SKM-1 (cell line): ENCODE data around the gene RPGRIP1.
"Not testable (repeated sequence)": the region's sequence is repeated elsewhere in the genome, so short reads cannot be mapped to it uniquely, and the experiment has no call there.

Experiments
- DNase-seq: peaks from one replicate; lab custom pipeline; 2025; ENCODE audit not compliant: unreplicated experiment; lab: John Stamatoyannopoulos, UW

The RPGRIP1 gene

DNA sequence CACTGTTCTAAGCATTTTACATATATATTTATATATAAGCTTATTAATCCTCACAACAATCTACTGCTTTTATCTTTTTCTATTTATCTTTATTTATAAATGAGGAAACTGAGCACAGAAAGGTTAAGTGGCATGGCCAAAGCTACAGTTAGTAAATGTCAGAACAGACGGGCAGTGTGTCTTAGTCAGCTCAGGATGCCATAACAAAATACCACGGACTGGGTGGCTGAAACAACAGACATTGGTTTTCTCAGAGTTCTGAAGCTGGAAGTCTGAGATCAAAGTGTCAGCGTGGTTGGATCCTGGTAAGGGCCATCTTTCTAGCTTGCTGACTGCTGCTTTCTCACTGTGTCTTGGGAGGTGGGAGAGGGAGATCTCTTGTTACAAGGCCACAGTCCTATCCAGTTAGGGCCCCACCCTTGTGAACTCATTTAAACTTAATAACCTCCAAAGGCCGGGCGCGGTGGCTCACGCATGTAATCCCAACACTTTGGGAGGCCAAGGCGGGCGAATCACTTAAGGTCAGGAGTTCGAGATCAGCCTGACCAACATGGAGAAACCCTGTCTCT lies 19.8 kb downstream of the RPGRIP1 start:
- no peak for DNase-seq

GRCh38 chr14:21300892-21301291 lies 21.0 kb downstream of the RPGRIP1 start:
- no peak for DNase-seq

- DNase-seq: no peak
Measured at GRCh38 chr14:21302013-21302835, 22.3 kb downstream of the RPGRIP1 start.

- DNase-seq: not testable (repeated sequence)
Measured at GRCh38 chr14:21302836-21303140, 22.9 kb downstream of the RPGRIP1 start.

DNA sequence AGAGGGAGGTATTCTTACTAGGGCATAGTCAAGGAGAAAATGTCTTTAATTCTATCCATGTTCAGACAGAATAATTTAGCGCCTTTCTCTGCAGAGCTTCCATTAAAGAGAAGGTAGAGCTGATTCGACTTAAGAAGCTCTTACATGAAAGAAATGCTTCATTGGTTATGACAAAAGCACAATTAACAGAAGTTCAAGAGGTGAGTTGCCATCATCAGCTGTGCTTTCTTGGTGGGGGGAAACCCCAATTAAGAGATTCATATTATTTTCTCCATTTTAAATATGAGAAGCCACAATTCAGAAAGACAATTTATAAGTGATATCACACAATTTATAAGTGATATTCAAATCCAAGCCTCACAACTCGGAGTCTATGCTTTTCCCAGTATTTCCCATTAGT lies 27.8 kb downstream of the RPGRIP1 start:
- DNase-seq: no peak

- DNase-seq: no peak
Measured at GRCh38 chr14:21308132-21308478, 28.2 kb downstream of the RPGRIP1 start.

GRCh38 chr14:21308479-21309237 lies 28.8 kb downstream of the RPGRIP1 start:
- DNase-seq: no peak

DNA sequence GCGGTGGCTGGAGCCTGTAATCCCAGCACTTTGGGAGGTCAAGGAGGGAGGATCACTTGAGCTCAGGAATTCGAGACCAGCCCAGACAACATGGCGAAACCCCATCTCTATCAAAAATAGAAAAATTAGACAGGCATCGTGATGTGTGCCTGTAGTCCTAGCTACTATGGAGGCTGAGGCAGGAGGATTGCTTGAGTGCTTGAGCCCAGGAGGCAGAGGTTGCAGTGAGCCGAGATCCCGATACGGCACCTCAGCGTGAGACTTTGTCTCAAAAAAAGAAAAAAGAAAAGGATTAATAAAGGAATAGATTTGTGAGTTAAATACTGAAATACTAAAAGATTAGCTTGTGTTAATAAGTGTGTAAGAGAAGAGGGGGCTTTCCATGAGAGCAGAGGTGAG lies 29.4 kb downstream of the RPGRIP1 start:
- DNase-seq: no peak

DNA sequence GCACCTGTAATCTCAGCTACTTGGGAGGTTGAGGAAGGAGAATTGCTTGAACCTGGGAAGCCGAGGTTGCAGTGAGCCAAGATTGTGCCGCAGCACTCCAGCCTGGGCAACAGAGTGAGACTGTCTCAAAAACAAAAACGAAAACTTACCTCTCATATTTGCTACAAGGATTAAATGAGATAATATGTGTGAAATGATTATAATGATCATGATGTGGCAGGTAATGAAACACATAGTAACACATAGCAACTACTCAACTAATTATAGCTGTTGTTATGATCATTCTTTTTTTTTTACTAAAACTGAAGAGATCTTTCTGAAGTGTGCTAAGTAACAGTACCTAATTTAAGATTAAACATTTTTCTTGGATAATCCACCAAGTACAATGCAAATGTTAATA lies 30.1 kb downstream of the RPGRIP1 start:
- DNase-seq: no peak

DNA sequence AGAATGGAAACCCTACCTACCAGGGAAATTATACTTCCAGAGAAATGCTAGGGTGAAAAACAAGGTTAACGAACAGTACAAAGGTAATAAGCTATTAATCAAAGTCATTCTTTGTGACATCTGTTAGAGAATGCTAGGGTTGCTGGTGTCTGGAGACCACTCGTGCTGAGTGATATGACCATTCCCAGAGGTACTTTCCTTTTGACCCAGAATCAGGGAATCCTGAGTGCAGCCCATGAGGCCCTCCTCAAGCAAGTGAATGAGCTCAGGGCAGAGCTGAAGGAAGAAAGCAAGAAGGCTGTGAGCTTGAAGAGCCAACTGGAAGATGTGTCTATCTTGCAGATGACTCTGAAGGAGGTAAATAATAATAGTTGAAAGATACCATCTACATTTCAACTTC lies 31.7 kb downstream of the RPGRIP1 start:
- DNase-seq: no peak

GRCh38 chr14:21313512-21313911 lies 33.6 kb downstream of the RPGRIP1 start:
- no peak for DNase-seq

GRCh38 chr14:21317398-21317797 lies 37.5 kb downstream of the RPGRIP1 start:
- DNase-seq: no peak

- no peak for DNase-seq
Measured at GRCh38 chr14:21320913-21321312, 41.0 kb downstream of the RPGRIP1 start.

DNA sequence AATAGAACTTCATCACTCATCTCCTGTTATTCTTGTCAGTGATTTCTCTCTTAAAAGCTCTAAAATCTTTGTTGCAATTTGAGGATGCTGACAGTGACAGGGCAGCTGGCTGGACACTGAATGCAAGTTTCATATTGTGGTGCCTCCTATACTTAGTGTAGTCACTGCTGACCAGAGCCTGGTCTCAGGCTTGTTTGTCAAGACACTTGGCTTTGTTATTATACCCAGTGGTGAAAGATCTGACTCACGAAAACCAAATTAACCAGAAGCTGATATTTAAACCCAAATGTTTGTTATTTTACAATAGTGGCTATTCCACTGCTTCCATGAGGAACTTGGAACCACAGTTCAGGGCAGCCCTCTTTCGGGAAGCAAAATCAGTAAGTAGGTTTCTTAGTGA lies 42.8 kb downstream of the RPGRIP1 start:
- no peak for DNase-seq

- no peak for DNase-seq
Measured at GRCh38 chr14:21326972-21327371, 47.1 kb downstream of the RPGRIP1 start.
